Stomach (tissue), 4 donors: ENCODE measurements around the gene RAPGEF1.

ENCODE experiments used
- CTCF ChIP-seq, 7 experiments: fragments of 450-650 bp in 4 of 7; fragments of 200-600 bp in 3 of 7; sonication (generic) in 3 of 7; IDR thresholded peaks; one replicate each; pipeline ENCODE4 v1.5.1; 2016 to 2019; ENCODE audit warnings: antibody characterized with exemption in 7 of 7, control low read depth in 2 of 7, mild to moderate bottlenecking in 1 of 7
- POLR2A ChIP-seq, 4 donors: fragments of 450-650 bp; IDR thresholded peaks; one replicate each; pipeline ENCODE4 v1.6.1; 2016; ENCODE audit warnings: antibody characterized with exemption in 4 of 4, control low read depth in 2 of 4, mild to moderate bottlenecking in 1 of 4, moderate library complexity in 1 of 4
- POLR2AphosphoS5 ChIP-seq, 3 donors: sonication (generic); formaldehyde crosslinking; IDR thresholded peaks; one replicate each; pipeline ENCODE4 v1.6.1; 2016; ENCODE audit warnings: antibody characterized with exemption in 3 of 3

DNA sequence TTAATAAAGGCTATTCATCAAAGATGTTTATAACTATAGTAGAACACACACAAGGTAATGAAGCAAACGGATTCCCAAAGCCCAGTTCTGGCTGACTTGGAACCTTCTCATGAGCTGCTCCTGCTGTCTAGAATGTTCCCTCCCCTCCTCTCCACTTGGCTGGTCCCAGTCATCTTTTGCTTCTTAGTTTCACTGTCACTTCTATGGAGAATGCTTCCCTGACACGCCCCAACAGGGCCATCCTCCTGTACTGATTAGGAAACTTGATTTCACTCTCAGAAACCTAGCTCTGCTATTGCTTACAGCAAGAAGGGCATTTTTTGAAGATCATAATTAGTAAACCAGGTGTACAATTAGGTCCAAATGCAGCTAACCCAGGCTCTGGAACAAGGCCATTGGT, 3.2 kb upstream of the RAPGEF1 start:
- no peak for TF ChIP-seq CTCF (IDR thresholded peaks at IDR 0.05)
- TF ChIP-seq POLR2AphosphoS5 (IDR thresholded peaks at IDR 0.05) = no peak
- no peak for TF ChIP-seq POLR2A (IDR thresholded peaks at IDR 0.05)
